ENCODE data around the gene RRH.

The RRH gene

DNA sequence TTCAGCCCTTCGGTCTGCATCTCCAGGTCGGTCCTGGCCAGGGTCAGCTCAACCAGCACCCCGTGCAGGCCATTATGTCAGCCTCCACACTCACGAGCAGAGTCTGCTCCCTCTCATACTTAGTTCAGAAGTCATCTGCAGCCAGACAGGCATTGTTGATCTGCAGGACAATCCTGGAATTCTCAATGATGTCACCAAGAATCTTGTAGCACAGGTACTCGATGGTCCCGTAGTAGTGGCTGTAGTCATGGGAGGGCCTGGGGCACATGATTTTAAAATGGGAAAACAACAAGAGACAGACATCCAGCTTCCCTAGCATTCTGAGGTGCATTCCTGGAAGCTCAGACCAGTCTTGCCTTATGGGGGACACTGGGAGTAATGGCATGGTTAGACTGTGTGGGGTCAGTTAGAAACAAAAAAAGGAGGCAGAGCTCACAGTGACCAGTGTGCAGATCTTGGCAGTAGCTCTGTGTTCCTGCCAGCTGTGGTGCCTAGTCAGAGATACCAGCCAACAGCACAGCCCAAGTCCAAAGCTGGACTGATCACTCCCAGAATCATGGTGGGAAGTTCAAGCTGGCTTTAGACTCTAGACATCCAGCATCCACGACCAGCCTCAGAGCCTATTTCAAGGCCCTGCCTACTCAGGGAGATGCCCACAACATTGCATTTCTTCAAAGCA, 52.0 kb downstream of the RRH start:
- Mint-ChIP-seq H3K9me3 (no peaks in the 10 kb centered on the region), H3K4me1 (no peaks in the 10 kb centered on the region), H3K4me3 (no peak overlapping the region), H3K27ac (no peak overlapping the region), H3K27me3 (peaks cover 20% of the 10 kb centered on the region), H3K36me3 (no peaks in the 10 kb centered on the region)
- CTCF ChIA-PET: no interaction called here
- DNase-seq: no peak

DNA sequence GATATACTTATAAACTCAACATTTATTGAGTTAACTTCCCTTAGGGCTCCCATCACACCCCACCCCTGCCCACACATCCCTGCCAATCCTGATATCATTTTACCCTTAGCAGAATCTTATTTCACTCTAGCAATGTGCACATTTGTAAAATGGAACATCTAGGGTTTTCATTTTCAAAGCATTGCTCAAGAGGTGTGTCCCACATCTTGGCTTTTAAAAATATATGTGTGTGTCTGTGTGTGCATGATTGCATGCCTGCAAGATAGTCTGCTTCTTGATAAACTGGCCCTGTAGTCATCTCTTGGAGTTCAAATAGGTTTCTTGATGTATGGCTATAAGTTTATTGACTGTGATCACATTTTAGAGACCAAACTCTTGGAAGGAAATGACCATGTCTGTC, 58.5 kb downstream of the RRH start:
- H3K36me3 Mint-ChIP-seq: no peaks in the 10 kb centered on the region
- no peak overlapping the region for H3K4me3 Mint-ChIP-seq
- no peak overlapping the region for H3K27ac Mint-ChIP-seq
- peaks cover 5% of the 10 kb centered on the region for H3K27me3 Mint-ChIP-seq
- CTCF ChIA-PET: no interaction called here
- no peak for DNase-seq
- no peaks in the 10 kb centered on the region for H3K4me1 Mint-ChIP-seq
- no peaks in the 10 kb centered on the region for H3K9me3 Mint-ChIP-seq

DNA sequence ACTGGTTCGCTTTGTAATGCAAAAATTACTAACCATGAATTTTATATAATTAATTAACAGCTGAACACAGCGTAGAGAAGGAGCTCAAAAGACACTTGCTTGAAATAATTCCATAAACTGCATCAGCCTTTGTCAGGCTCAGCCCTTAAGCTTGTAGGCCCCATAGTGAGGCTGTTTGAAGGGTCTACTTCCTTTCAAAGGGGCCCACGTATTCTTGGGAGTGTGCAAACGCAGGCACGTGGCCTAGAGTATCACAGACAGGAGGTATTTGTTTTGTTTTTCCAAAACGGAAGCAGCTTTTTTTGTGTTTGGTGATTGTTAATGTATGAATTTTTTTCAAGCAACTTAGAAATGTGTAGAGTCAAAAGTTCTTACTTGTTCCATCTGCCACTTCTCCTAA, 59.3 kb downstream of the RRH start:
- H3K27ac Mint-ChIP-seq: no peak overlapping the region
- H3K4me3 Mint-ChIP-seq: no peak overlapping the region
- H3K4me1 Mint-ChIP-seq: no peaks in the 10 kb centered on the region
- H3K9me3 Mint-ChIP-seq: no peaks in the 10 kb centered on the region
- CTCF ChIA-PET: no interaction called here
- DNase-seq: no peak
- no peaks in the 10 kb centered on the region for H3K36me3 Mint-ChIP-seq
- H3K27me3 Mint-ChIP-seq: peaks cover 5% of the 10 kb centered on the region

DNA sequence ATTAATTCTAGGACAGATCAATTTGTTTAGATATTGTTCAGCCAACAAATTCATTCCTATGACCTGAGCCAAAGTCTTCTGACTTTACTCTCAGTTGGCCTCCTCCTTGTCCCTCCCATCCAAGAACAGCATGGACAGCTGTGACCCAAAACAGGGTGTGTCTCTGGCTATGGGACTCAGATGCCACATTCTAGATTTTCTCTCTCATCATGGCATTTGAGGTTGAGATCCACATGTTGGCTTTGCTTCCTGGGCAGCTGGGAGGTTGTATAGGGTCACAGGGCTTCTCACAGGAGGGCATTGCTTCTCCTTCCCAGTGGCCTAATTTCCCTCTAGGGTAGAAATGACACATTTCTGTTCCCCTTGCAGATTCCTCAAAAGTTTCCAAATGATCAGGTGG, 62.3 kb downstream of the RRH start:
- H3K27me3 Mint-ChIP-seq: peaks cover 5% of the 10 kb centered on the region
- H3K36me3 Mint-ChIP-seq: no peaks in the 10 kb centered on the region
- H3K9me3 Mint-ChIP-seq: no peaks in the 10 kb centered on the region
- no peak overlapping the region for H3K4me3 Mint-ChIP-seq
- CTCF ChIA-PET: no interaction called here
- no peak for DNase-seq
- no peaks in the 10 kb centered on the region for H3K4me1 Mint-ChIP-seq
- H3K27ac Mint-ChIP-seq: no peak overlapping the region
